K562 (cell line): ENCODE data around the gene GGA2. TPM values are rescaled to one million over a fixed set of nuclear protein-coding genes. Genes with fewer than 3 reads are reported as not detected.

ENCODE experiments used
- ADNP ChIP-seq: fragments of 200-800 bp; sonication (Bioruptor generic); IDR thresholded peaks from 2 replicates; pipeline ENCODE4 v1.6.1; 2016; ENCODE audit warnings: missing genetic modification characterization, missing compliant biosample characterization
- CHD1 ChIP-seq: fragments of 200-600 bp; sonication (generic); IDR thresholded peaks from one replicate; pipeline ENCODE4 v1.6.1; 2012; ENCODE audit warnings: mild to moderate bottlenecking, moderate library complexity, low read length, inconsistent platforms
- FOXK2 ChIP-seq, 2 experiments: fragments of 450-650 bp; IDR thresholded peaks in 1 of 2; conservative IDR thresholded peaks in 1 of 2; 2 replicates each; pipeline ENCODE4 v1.6.1; 2016; ENCODE audit warnings: low read depth in 2 of 2, mild to moderate bottlenecking in 1 of 2
- HDAC2 ChIP-seq: fragments of 450-650 bp; IDR thresholded peaks from 2 replicates; pipeline ENCODE4 v1.6.1; 2016; ENCODE audit warnings: mild to moderate bottlenecking
- HDAC6 ChIP-seq: IDR thresholded peaks from 2 replicates; pipeline ENCODE4 v1.6.1; 2012; ENCODE audit warnings: low read depth, mild to moderate bottlenecking, control low read depth, inconsistent platforms, low read length, moderate library complexity
- HNRNPK ChIP-seq: fragments of 200-400 bp; formaldehyde crosslinking; IDR thresholded peaks from one replicate; pipeline ENCODE4 v1.6.1; 2018; ENCODE audit warnings: mild to moderate bottlenecking, low read depth, low read length; ENCODE audit not compliant: poor library complexity, severe bottlenecking
- KLF1 ChIP-seq: fragments of 450-650 bp; IDR thresholded peaks from 2 replicates; pipeline ENCODE4 v1.6.1; 2016; ENCODE audit warnings: missing genetic modification characterization, missing compliant biosample characterization
- NCOR1 ChIP-seq: fragments of 450-650 bp; IDR thresholded peaks from 2 replicates; pipeline ENCODE4 v1.6.1; 2016; ENCODE audit warnings: mild to moderate bottlenecking, moderate library complexity
- NRF1 ChIP-seq, 2 experiments: fragments of 450-650 bp; IDR thresholded peaks in 1 of 2; conservative IDR thresholded peaks in 1 of 2; 2 replicates each; pipeline ENCODE4 v1.6.1; 2014; ENCODE audit warnings: mild to moderate bottlenecking in 2 of 2
- POLR2A ChIP-seq: fragments of 450-650 bp; conservative IDR thresholded peaks from 2 replicates; pipeline ENCODE4 v1.6.1; 2016
- POU5F1 ChIP-seq: fragments of 150-350 bp; IDR thresholded peaks from 2 replicates; pipeline ENCODE4 v1.6.1; 2014; ENCODE audit warnings: borderline replicate concordance, low read length, low read depth, mild to moderate bottlenecking; ENCODE audit not compliant: partially characterized antibody
- PRMT5 ChIP-seq: sonication (generic); formaldehyde crosslinking; IDR thresholded peaks from 2 replicates; pipeline ENCODE4 v1.5.0; 2020; ENCODE audit warnings: missing genetic modification reagents
- SOX6 ChIP-seq: fragments of 450-650 bp; IDR thresholded peaks from 2 replicates; pipeline ENCODE4 v1.6.1; 2014; ENCODE audit warnings: mild to moderate bottlenecking
- STAT5B ChIP-seq: fragments of 250-450 bp; sonication (Bioruptor Pico); IDR thresholded peaks from 2 replicates; pipeline ENCODE4 v1.8.0; 2021; ENCODE audit warnings: mild to moderate bottlenecking, inconsistent platforms
- ZBTB17 ChIP-seq: fragments of 450-650 bp; formaldehyde crosslinking; IDR thresholded peaks from 2 replicates; pipeline ENCODE4 v1.4.0; 2020; ENCODE audit warnings: mild to moderate bottlenecking
- ZNF134 ChIP-seq: fragments of 250-450 bp; sonication (Bioruptor Pico); conservative IDR thresholded peaks from 2 replicates; pipeline ENCODE4 v1.4.0; 2020
- polyA plus RNA-seq, 8 experiments: library from polyadenylated mRNA; depleted of rRNA in 4 of 8; stranded (reverse) in 5 of 8; unstranded in 3 of 8; fragments of >200 nt; fragmentation: Nextera tagmentation in 2 of 8; fragmentation: Illumina TruSeq in 1 of 8; extraction: Ambion mirVana in 2 of 8; extraction: Trizol in 1 of 8; gene quantifications; 2 replicates each; pipeline versions ENCODE4 v1.2.1 to v1.2.3, GENCODE V29; 2011 to 2014; ENCODE audit warnings: inconsistent platforms in 1 of 8, missing spikeins in 1 of 8
- total RNA-seq, 7 experiments: library from RNA; depleted of rRNA in 6 of 7; stranded (reverse); fragments of >200 nt in 6 of 7; fragmentation: Illumina TruSeq in 2 of 7; extraction: Trizol in 2 of 7; gene quantifications; 2 replicates each; pipeline versions ENCODE4 v1.2.1 to v1.2.3, GENCODE V29; 2011 to 2021; ENCODE audit warnings: low replicate concordance in 1 of 7
- TF ChIP-seq, protein P1 (sequence below): fragments of 250-450 bp; sonication (Bioruptor Pico); IDR thresholded peaks from 2 replicates; pipeline ENCODE4 v1.9.0; 2021; ENCODE audit warnings: mild to moderate bottlenecking, inconsistent platforms
- TF ChIP-seq, protein P2 (sequence below): sonication (generic); formaldehyde crosslinking; IDR thresholded peaks from 2 replicates; pipeline ENCODE4 v1.8.0; 2022; ENCODE audit warnings: mild to moderate bottlenecking, missing genetic modification reagents
- TF ChIP-seq, protein P3 (sequence below): fragments of 450-650 bp; IDR thresholded peaks from 2 replicates; pipeline ENCODE4 v1.6.1; 2014; ENCODE audit warnings: low read depth, mild to moderate bottlenecking, moderate library complexity, borderline replicate concordance
- TF ChIP-seq, protein P4 (sequence below): fragments of 200-800 bp; sonication (Bioruptor generic); IDR thresholded peaks from 2 replicates; pipeline ENCODE4 v1.6.1; 2017; ENCODE audit warnings: missing genetic modification characterization, missing compliant biosample characterization
- TF ChIP-seq, protein P5 (sequence below): sonication (generic); formaldehyde crosslinking; IDR thresholded peaks from 2 replicates; pipeline ENCODE4 v1.9.0; 2022; ENCODE audit warnings: mild to moderate bottlenecking, missing genetic modification reagents

The GGA2 gene
- total and polyA plus RNA-seq, 9 of the 15 experiments (the other 6 are each of a cell fraction or from before 2014, with no cell fraction given), result 11.9 to 133 (median 66.3) TPM

DNA sequence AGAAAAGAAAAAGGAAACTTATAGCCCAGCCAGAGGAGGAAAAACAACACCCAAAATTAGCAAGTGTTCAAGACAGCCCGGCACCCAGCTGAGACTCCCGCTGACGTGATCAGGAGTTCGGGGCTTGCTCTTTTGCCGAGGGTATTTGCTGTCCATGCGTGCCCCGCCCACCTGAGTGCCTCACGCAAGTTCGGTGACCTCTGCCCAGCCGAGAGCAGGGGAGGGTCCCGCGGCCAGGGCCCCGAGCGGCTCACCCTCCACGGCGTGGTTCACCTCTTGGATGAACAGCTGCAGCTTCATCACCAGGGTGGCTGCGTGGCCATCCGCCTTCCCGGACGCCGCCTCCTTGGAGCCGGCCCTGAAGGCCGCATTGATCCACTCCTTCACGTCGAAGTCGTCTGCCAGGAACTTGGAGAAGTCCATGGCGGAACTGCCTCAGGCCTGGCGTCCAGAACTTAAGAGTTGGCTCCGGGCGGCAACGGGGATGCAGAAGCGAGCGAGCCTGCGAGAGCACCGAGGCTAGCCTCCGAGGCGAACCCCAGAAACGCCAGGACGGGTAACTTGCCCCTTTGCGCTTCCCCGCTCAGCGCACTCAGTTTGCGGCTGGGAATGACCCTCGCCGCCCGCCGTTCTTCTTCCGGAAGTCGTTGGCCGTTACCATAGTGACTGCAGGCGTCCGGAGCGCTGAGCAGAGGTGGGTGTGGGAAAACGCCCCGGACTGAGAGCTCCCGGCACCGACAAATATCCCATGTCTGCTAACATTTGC is 57.5 kb downstream of the GGA2 start, which contains the start of gene COG7 (continued):
- TF ChIP-seq, protein P1, sequence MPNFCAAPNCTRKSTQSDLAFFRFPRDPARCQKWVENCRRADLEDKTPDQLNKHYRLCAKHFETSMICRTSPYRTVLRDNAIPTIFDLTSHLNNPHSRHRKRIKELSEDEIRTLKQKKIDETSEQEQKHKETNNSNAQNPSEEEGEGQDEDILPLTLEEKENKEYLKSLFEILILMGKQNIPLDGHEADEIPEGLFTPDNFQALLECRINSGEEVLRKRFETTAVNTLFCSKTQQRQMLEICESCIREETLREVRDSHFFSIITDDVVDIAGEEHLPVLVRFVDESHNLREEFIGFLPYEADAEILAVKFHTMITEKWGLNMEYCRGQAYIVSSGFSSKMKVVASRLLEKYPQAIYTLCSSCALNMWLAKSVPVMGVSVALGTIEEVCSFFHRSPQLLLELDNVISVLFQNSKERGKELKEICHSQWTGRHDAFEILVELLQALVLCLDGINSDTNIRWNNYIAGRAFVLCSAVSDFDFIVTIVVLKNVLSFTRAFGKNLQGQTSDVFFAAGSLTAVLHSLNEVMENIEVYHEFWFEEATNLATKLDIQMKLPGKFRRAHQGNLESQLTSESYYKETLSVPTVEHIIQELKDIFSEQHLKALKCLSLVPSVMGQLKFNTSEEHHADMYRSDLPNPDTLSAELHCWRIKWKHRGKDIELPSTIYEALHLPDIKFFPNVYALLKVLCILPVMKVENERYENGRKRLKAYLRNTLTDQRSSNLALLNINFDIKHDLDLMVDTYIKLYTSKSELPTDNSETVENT, result peak; percentile 6; the same call in 1 of the 2 replicates
- peak; percentile 60 for TF ChIP-seq CHD1
- TF ChIP-seq NRF1 (conservative IDR thresholded peaks at IDR 0.05 in 1 of 2, IDR thresholded peaks at IDR 0.05 in 1 of 2), result peak; percentile 73 to 78
- TF ChIP-seq ZBTB17 (CRISPR knock-in tag), result 0 out of 2 replicates have a peak, but pooled peaks have one; percentile 15
- TF ChIP-seq ZNF134 (CRISPR knock-in tag), result no peak
- peak; percentile 62 for TF ChIP-seq POLR2A
- no peak for TF ChIP-seq STAT5B (CRISPR knock-in tag)
- TF ChIP-seq, protein P2, sequence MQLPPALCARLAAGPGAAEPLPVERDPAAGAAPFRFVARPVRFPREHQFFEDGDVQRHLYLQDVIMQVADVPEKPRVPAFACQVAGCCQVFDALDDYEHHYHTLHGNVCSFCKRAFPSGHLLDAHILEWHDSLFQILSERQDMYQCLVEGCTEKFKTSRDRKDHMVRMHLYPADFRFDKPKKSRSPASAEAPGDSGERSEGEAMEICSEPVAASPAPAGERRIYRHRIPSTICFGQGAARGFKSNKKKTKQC, result 0 out of 2 replicates have a peak, but pooled peaks have one; percentile 63
- TF ChIP-seq PRMT5 (CRISPR knock-in tag), result no peak
- no peak for TF ChIP-seq KLF1 (tag)
- TF ChIP-seq NCOR1, result no peak
- TF ChIP-seq, protein P3, sequence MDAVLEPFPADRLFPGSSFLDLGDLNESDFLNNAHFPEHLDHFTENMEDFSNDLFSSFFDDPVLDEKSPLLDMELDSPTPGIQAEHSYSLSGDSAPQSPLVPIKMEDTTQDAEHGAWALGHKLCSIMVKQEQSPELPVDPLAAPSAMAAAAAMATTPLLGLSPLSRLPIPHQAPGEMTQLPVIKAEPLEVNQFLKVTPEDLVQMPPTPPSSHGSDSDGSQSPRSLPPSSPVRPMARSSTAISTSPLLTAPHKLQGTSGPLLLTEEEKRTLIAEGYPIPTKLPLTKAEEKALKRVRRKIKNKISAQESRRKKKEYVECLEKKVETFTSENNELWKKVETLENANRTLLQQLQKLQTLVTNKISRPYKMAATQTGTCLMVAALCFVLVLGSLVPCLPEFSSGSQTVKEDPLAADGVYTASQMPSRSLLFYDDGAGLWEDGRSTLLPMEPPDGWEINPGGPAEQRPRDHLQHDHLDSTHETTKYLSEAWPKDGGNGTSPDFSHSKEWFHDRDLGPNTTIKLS, result peak; percentile 94
- TF ChIP-seq HDAC6, result no peak
- 0 out of 2 replicates have a peak, but pooled peaks have one; percentile 14 for TF ChIP-seq ADNP (tag)
- TF ChIP-seq FOXK2 (conservative IDR thresholded peaks at IDR 0.05 in 1 of 2, IDR thresholded peaks at IDR 0.05 in 1 of 2; ENCODE audit: low read depth in 2 of 2), result peak in 1 of 2 experiments; percentile 23; a peak in 1 of 4 replicates
- TF ChIP-seq SOX6, result peak; percentile 28; the same call in 1 of the 2 replicates
- peak; percentile 95 for TF ChIP-seq POU5F1
- TF ChIP-seq, protein P4, sequence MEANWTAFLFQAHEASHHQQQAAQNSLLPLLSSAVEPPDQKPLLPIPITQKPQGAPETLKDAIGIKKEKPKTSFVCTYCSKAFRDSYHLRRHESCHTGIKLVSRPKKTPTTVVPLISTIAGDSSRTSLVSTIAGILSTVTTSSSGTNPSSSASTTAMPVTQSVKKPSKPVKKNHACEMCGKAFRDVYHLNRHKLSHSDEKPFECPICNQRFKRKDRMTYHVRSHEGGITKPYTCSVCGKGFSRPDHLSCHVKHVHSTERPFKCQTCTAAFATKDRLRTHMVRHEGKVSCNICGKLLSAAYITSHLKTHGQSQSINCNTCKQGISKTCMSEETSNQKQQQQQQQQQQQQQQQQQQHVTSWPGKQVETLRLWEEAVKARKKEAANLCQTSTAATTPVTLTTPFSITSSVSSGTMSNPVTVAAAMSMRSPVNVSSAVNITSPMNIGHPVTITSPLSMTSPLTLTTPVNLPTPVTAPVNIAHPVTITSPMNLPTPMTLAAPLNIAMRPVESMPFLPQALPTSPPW (CRISPR knock-in tag), result no peak; the same call in 1 of the 2 replicates
- TF ChIP-seq HNRNPK, result no peak
- TF ChIP-seq, protein P5, sequence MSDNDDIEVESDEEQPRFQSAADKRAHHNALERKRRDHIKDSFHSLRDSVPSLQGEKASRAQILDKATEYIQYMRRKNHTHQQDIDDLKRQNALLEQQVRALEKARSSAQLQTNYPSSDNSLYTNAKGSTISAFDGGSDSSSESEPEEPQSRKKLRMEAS (CRISPR knock-in tag), result peak; percentile 44; the same call in 1 of the 2 replicates
- peak; percentile 66; the same call in 1 of the 2 replicates for TF ChIP-seq HDAC2
